ENCODE data around the gene CLSTN2. TPM values are rescaled to one million over a fixed set of nuclear protein-coding genes. Genes with fewer than 3 reads are reported as not detected.

The CLSTN2 gene
- total and polyA plus RNA-seq, 2 of the 8 experiments (the other 6 are each of a cell fraction or from before 2014, with no cell fraction given) = 0.39 to 0.52 TPM

DNA sequence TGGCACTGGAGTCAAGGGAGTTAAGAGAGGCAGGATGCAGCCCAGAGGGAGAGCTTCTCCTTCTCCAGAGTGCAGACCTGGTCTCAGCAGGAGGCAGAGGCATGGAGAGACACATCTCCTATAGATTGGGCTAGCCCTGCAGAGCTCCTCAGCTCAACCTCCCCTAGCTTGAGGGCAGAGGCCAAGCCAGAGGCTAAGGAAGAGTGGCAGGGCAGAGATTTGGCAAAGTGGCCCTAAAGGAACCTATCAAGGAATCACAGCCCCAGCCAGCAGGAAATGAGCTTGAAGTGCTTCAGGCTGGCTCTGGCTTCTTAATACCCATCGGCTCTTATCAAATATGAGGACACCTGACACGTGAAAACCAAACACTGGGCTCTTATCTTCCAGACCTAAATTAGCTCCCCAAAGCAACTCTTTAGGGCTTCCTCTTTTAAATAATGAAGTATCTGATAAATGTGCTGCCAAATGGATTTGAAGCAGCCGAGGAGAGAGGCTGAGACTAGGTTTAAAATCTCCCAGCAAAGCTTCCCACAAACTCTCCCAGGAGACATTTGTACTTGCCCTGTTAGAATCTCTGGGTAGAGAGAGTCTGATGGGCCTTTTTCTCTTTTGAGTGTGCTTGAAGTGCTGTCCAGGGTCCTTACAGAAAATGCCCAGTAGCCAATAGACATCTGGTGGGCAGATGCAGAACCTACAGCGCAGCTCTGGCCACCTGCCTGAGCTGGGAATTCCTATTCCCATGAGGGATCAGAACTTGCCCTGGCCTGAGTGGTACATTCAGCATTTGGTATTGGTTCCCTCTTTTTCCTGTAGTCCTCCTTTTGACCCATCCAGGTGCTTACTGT, 271.4 kb downstream of the CLSTN2 start:
- H3K4me1 ChIP-seq (replicated peaks in 1 of 4; ENCODE audit: control insufficient read depth in 3 of 4, insufficient read depth in 4 of 4, low read length in 3 of 4) = peaks cover 11 to 30% (median 23%) of the 10 kb centered on the region in 4 experiments
- peak overlapping the region; percentile 89; the same call in 1 of the 2 replicates for H2BK12ac ChIP-seq (ENCODE audit: low read depth, low read length)
- H2BK5ac ChIP-seq (ENCODE audit: low read depth, low read length) = peak overlapping the region; percentile 98; the same call in 1 of the 2 replicates
- no peak overlapping the region for H3K56ac ChIP-seq (replicated peaks; ENCODE audit: insufficient read length, low read depth, low read length)
- no peak overlapping the region for H3K14ac ChIP-seq (ENCODE audit: insufficient read length)
- H2AK5ac ChIP-seq (ENCODE audit: low read depth, low read length) = no peak overlapping the region
- peak overlapping the region; percentile 61 for H3K18ac ChIP-seq (ENCODE audit: extremely low read depth, low read length)
- H3K23ac ChIP-seq (ENCODE audit: insufficient read length) = no peak overlapping the region
- peaks cover 0 to 2% (median 0%) of the 10 kb centered on the region in 4 experiments; a peak in 1 of 7 replicates for H3K27me3 ChIP-seq (replicated peaks in 1 of 4; ENCODE audit: control insufficient read depth in 3 of 4, extremely low read depth in 1 of 4, insufficient read depth in 3 of 4, low read length in 3 of 4)
- no peaks in the 10 kb centered on the region for H3K79me2 ChIP-seq (ENCODE audit: control insufficient read depth in 1 of 2, insufficient read depth in 2 of 2, low read length in 2 of 2)
- 73% methylated on average over 4 of the region's 4 CpGs; no CpG with 5 or more reads in 1 of the 2 experiments for WGBS, 2 experiments (ENCODE audit: extremely low coverage in 1 of 2, insufficient coverage in 1 of 2, insufficient read length in 1 of 2, insufficient replicate concordance in 2 of 2, low coverage in 1 of 2, low lambda C conversion rate in 2 of 2, missing lambda C conversion rate in 1 of 2)
- DNase-seq (ENCODE audit: low read depth in 1 of 2, low spot score in 2 of 2) (no peak), FAIRE-seq (no peak)
- peak overlapping the region; percentile 68 for H2BK120ac ChIP-seq (replicated peaks; ENCODE audit: low read depth, low read length)
- H4K20me1 ChIP-seq (replicated peaks in 1 of 2; ENCODE audit: control insufficient read depth in 1 of 2, insufficient read depth in 2 of 2, low read length in 2 of 2) = no peaks in the 10 kb centered on the region
- no peak overlapping the region for H3K9ac ChIP-seq (replicated peaks in 1 of 4; ENCODE audit: extremely low read depth in 1 of 4, low read depth in 3 of 4, low read length in 3 of 4)
- H2BK20ac ChIP-seq (ENCODE audit: low read length) = peak overlapping the region; percentile 96; the same call in 1 of the 2 replicates
- no peaks in the 10 kb centered on the region for H3K9me3 ChIP-seq (ENCODE audit: insufficient read depth in 2 of 2, low read depth in 1 of 2, low read length in 1 of 2)
- H4K91ac ChIP-seq (replicated peaks; ENCODE audit: insufficient read length, low read length) = peak overlapping the region; percentile 63
- POLR2A ChIA-PET (ENCODE audit: partially characterized antibody) = no interaction called here
- no peak overlapping the region for H3K4ac ChIP-seq (replicated peaks; ENCODE audit: insufficient read length, low read depth, low read length)
- no peaks in the 10 kb centered on the region for H3K23me2 ChIP-seq (ENCODE audit: low read depth, low read length)
- H4K8ac ChIP-seq (ENCODE audit: extremely low read depth, insufficient read depth, low read length) = no peak overlapping the region
- H3K4me2 ChIP-seq (ENCODE audit: insufficient read depth in 1 of 2, low read depth in 2 of 2, low read length in 2 of 2) = no peak overlapping the region
- H2AFZ ChIP-seq (ENCODE audit: low read length) = no peak overlapping the region
- H3K4me3 ChIP-seq (ENCODE audit: extremely low read depth in 1 of 4, insufficient read depth in 2 of 4, low read depth in 3 of 4, low read length in 4 of 4) = no peak overlapping the region
- TF ChIP-seq, protein P1, sequence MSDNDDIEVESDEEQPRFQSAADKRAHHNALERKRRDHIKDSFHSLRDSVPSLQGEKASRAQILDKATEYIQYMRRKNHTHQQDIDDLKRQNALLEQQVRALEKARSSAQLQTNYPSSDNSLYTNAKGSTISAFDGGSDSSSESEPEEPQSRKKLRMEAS (IDR thresholded peaks at IDR 0.05) = 0 out of 2 replicates have a peak, but pooled peaks have one; percentile 24
- TF ChIP-seq RAD21 (IDR thresholded peaks at IDR 0.05 in 1 of 2, conservative IDR thresholded peaks at IDR 0.05 in 1 of 2; ENCODE audit: low read depth in 2 of 2, low read length in 2 of 2) (peak; percentile 31 to 57; a peak in 3 of 4 replicates), GABPA (IDR thresholded peaks at IDR 0.05; ENCODE audit: borderline replicate concordance, insufficient read depth, low read length) (no peak), CTCF (IDR thresholded peaks at IDR 0.05; ENCODE audit: control extremely low read depth in 1 of 3, insufficient read depth in 1 of 3, low read depth in 1 of 3, low read length in 3 of 3) (peak; percentile 15 to 42 (median 24)), SIN3A (conservative IDR thresholded peaks at IDR 0.05 in 1 of 2, IDR thresholded peaks at IDR 0.05 in 1 of 2; ENCODE audit: low read depth in 1 of 2, low read length in 2 of 2) (peak in 1 of 2 experiments; percentile 48; a peak in 1 of 4 replicates)
- H3K27ac ChIP-seq (ENCODE audit: low read depth, low read length) = no peak overlapping the region
- CTCF ChIA-PET (ENCODE audit: partially characterized antibody) = interaction anchor here (0.6 to 3.2 kb wide), 9 partner anchors 10 to 77 kb away, joined by 3 to 20 read pairs (median 4); no protein-coding TSS in a partner anchor
- no peaks in the 10 kb centered on the region for H3K36me3 ChIP-seq (ENCODE audit: control insufficient read depth in 2 of 4, insufficient read depth in 4 of 4, low read length in 3 of 4)
- peak overlapping the region; percentile 8; the same call in 1 of the 2 replicates for H2BK15ac ChIP-seq (ENCODE audit: low read length)
- H4K5ac ChIP-seq (ENCODE audit: insufficient read length, low read depth, low read length) = no peak overlapping the region
- H3K79me1 ChIP-seq (ENCODE audit: low read depth, low read length) = no peaks in the 10 kb centered on the region

Measured in H1 (cell line).